ENCODE data around the gene PIGH. TPM values are rescaled to one million over a fixed set of nuclear protein-coding genes. Genes with fewer than 3 reads are reported as not detected.

PIGH gene
- total RNA-seq, 1 donor from 2014 or later = 24.2 TPM

- intact Hi-C loops (cut with DNase I) = no loop called here
- no peak for TF ChIP-seq CTCF (IDR thresholded peaks at IDR 0.05)
- no peak for ATAC-seq
- Histone ChIP-seq H3K4me3 (no peak overlapping the region), H3K27me3 (no peaks in the 10 kb centered on the region), H3K36me3 (no peaks in the 10 kb centered on the region), H3K9me3 (no peaks in the 10 kb centered on the region), H3K27ac (no peak overlapping the region), H3K4me1 (no peaks in the 10 kb centered on the region)
- no peak for DNase-seq
These were observed 37.9 kb downstream of the PIGH start for GRCh38 chr14:67562025-67562775.

- Histone ChIP-seq H3K9me3 (no peaks in the 10 kb centered on the region), H3K36me3 (no peaks in the 10 kb centered on the region), H3K27me3 (no peaks in the 10 kb centered on the region), H3K27ac (no peak overlapping the region), H3K4me1 (no peaks in the 10 kb centered on the region), H3K4me3 (no peak overlapping the region)
- no peak for TF ChIP-seq CTCF (IDR thresholded peaks at IDR 0.05)
- intact Hi-C loops (cut with DNase I) = no loop called here
- ATAC-seq = peak; percentile 17
- no peak for DNase-seq
These were observed 40.4 kb downstream of the PIGH start for GRCh38 chr14:67559639-67560038.

DNA sequence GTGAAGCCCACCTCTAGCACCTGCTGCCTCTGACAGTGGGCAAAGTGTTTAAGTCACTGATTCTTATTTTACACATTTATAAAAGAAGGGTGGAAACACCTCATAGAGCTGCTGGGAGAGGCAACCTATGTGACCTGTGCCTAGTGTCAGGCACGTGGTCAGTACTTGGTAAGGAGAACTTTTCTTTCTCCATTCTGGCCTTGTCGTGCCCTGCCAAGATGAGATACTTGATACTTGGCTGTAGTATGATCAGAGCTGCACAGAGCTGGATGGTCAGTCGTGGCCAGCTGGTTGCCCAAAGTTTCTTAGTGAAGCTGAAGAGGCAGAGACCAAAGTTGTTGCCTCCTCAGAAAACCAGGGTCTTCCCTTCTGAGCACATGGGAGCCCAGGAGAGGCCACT, 42.4 kb downstream of the PIGH start:
- intact Hi-C loops (cut with DNase I) = no loop called here
- Histone ChIP-seq H3K9me3 (no peaks in the 10 kb centered on the region), H3K27ac (no peak overlapping the region), H3K4me1 (no peaks in the 10 kb centered on the region), H3K36me3 (no peaks in the 10 kb centered on the region), H3K27me3 (no peaks in the 10 kb centered on the region), H3K4me3 (no peak overlapping the region)
- TF ChIP-seq CTCF (IDR thresholded peaks at IDR 0.05) = no peak
- DNase-seq (peak; percentile 28), ATAC-seq (no peak)

DNA sequence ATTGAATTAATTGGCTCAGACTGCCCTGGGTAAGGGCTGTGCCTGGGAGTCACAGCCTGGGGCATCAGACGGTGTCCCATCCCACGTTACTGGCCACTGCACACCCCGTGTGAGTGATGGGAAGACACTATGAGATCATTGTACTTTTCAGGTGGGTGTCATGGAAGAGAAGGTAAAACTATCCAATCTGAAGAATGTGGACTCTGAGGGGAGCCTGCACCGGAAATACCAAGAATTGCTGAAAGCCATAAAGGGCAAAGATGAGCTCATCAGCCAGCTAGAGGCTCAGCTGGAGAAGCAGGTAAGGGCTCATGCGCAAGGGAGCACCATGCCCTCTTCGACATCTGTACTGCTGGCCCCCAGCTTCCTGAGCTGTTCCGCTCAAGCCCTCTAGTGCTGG, 43.0 kb downstream of the PIGH start:
- intact Hi-C loops (cut with DNase I) = no loop called here

GRCh38 chr14:67556671-67557070, 43.4 kb downstream of the PIGH start:
- DNase-seq = no peak
- H3K27ac ChIP-seq = no peak overlapping the region

More for the DNA sequence above, 43.0 kb downstream of the PIGH start:
- Histone ChIP-seq H3K27ac (no peak overlapping the region), H3K9me3 (no peaks in the 10 kb centered on the region), H3K4me3 (no peak overlapping the region), H3K4me1 (no peaks in the 10 kb centered on the region), H3K27me3 (no peaks in the 10 kb centered on the region), H3K36me3 (no peaks in the 10 kb centered on the region)
- ATAC-seq = no peak
- DNase-seq = no peak
- TF ChIP-seq CTCF (IDR thresholded peaks at IDR 0.05) = no peak

More at GRCh38 chr14:67556671-67557070, 43.4 kb downstream of the PIGH start:
- no peaks in the 10 kb centered on the region for H3K27me3 ChIP-seq
- no peaks in the 10 kb centered on the region for H3K36me3 ChIP-seq
- no peaks in the 10 kb centered on the region for H3K9me3 ChIP-seq
- no peak for TF ChIP-seq CTCF (IDR thresholded peaks at IDR 0.05)
- H3K4me3 ChIP-seq = no peak overlapping the region
- no peak for ATAC-seq
- H3K4me1 ChIP-seq = no peaks in the 10 kb centered on the region
- intact Hi-C loops (cut with DNase I) = no loop called here
